Activated CD8-positive, alpha-beta memory T cell treated with anti-CD3 and anti-CD28 coated beads, Interleukin-2, amount 50 U/mL, for 24 hours (primary cell): ENCODE measurements around the gene NEUROD6.

ENCODE experiments used
- DNase-seq: peaks from one replicate; pipeline ENCODE4 v3.0.0-alpha.2; 2020; ENCODE audit errors: extremely low read depth

NEUROD6 gene

GRCh38 chr7:31333291-31333690, 7.2 kb downstream of the NEUROD6 start:
- no peak for DNase-seq

- DNase-seq: no peak
Observed at GRCh38 chr7:31327071-31327470, 13.5 kb downstream of the NEUROD6 start.

DNA sequence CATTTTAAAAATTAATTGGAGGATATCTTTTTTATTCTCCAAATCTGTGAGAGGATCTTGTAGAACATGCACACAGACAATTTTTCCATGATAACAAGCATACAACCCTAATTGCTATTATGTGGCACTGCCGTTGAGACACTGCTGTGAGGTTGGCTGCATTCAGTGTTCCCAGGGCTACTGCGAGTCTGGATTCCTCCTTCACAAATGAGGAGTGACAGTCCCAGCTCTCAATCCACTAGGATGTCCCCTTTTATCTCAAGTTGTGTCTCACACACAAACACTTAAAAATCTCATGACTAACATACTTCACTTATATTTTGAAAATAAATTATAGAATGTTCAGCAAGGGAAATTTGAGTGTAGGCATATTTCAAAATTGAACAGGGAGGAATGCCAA, 14.1 kb downstream of the NEUROD6 start:
- no peak for DNase-seq

DNA sequence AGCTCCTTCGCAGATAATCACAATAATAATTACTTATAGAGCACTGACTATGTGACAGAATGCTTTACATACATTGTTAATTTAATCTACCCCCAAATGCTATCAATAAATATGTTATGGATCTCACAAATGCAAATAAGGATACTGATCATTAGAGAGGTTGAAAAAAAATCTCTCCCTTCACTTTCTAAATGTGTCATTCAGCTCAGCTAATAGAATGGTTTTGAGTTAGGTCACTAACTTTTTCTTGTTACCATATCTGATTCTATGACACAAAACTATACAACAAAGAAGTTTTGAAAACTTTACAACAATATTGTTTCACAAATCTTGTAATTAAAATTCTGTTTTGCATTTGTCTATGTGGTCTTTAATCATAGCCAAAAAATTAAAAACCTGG, 17.4 kb downstream of the NEUROD6 start:
- DNase-seq: no peak

- no peak for DNase-seq
Observed at GRCh38 chr7:31320675-31321074, 19.9 kb downstream of the NEUROD6 start.

DNA sequence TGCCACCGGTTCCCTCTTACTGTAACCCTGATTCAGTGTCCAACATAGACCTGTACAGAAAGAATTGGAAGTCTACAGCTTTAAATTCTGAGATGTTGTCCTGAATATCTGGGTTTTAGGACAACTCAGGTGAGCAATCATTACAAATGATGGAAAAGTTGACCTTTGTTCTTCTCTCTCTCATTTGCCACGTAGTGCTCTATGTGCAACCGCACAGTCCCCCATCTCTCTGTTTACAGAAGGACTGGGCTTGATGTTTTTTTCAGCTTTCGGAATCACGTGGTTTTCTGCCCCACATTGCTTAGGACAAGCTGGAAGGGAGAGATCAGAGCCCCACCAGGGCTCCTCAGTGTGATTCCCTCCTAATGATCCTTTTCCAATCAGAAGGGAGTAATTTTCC, 22.2 kb downstream of the NEUROD6 start:
- DNase-seq: no peak

DNA sequence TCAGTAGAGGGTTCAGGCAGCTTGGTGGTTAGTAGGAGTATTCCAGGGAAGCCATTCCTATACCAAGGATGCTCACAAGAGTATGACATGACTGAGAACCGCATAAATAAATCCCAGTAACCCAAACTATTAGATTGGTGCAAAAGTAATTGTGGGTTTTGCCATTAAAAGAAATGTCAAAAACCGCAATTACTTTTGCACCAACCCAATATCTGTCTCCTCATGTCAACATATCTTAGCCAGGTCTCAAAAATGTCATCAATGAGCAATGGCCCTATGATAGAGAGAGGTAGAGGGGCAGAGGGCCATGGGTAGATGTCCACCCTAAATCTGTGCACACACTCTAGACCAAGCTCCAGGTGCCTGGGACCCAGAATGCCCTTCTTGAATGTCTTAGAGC, 23.6 kb downstream of the NEUROD6 start:
- no peak for DNase-seq

- no peak for DNase-seq
Observed at GRCh38 chr7:31315758-31316157, 24.8 kb downstream of the NEUROD6 start.

DNA sequence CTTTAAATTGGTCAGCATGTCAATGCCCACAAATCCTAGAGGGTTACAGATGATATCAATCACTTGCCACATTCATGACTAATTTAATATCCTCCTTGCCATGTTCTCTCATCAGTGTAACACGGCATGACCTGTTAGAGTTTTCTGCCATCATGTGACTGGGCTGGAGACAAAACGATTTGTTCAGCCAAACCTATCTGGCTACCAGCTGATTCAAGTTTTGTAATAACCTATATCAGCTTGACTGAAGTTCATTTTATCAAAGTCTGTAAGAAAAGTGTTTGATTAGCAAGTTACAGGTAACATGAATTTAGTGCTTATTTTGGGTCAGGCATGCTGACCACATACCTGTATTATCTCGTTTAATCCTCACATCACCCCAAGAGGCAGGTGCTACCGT, 25.7 kb downstream of the NEUROD6 start:
- no peak for DNase-seq

GRCh38 chr7:31312889-31313288, 27.6 kb downstream of the NEUROD6 start:
- no peak for DNase-seq

DNA sequence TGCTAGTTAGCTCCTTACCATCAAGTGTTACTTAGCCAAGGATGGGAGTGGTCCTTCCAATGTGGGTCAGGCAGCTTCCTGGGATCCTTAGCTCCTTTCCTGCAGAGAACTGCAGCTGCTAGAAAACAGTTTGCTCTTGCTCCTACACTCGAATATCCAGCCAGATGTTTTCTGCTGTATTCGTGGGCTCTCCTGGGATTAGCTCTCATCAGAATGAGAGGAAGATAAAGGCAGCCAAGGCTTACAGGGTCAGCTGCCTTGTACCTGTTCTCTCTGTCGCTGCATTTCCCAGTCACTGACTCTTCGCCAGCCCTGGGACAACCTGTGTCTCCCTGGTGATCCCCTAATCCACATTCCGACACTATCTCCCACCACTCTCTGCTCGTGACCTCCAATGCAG, 29.0 kb downstream of the NEUROD6 start:
- no peak for DNase-seq

DNA sequence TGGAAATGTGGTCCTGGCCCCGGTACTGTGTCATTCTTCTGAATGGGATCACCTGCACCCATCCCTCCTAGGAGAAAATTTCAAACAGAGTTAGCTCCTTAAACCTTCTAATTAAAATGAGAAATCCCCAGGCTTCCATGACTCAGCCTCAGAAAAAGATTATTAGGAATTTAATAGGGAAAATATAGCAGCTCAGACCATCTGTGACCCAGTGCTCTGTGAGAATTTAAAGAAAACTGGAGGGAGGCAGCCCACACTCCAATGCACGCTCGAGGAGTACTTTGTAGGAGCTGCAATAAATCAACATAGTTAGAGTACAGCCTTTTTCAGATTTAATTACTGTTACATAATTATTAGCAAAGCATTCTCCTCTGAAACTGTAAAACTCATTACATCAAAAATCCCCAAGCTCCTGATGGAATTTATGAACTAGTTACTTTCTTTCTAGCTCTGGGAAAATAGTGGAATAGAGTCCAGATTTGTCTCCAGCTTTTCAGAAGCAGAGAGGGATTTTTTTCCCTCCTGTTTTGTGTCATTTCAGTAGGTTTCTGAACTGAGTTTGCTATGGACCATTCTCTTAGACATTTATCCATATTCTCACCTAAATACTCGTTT, 30.1 kb downstream of the NEUROD6 start:
- DNase-seq: no peak

GRCh38 chr7:31309407-31309806, 31.1 kb downstream of the NEUROD6 start:
- no peak for DNase-seq

GRCh38 chr7:31308652-31309051, 31.9 kb downstream of the NEUROD6 start:
- DNase-seq: no peak

DNA sequence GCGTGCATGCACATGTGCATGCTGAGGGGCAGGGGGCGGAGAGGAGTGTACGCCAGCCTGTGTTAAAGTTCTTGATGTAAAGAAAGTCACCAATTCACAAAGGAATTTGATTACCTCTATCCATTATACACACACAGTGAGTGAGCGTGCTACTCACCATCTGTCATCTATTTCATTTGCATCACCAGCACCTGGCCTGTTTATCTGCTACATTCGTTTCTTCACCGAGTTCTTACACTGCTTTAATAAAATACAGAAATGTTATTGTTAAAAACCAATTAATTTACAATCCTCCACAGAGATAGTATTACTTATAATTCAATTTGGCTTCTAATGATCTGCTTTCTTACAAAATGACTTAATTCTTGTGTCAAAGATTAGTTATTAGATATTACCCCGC, 32.6 kb downstream of the NEUROD6 start:
- DNase-seq: no peak

- no peak for DNase-seq
Observed at GRCh38 chr7:31305260-31305659, 35.3 kb downstream of the NEUROD6 start.

DNA sequence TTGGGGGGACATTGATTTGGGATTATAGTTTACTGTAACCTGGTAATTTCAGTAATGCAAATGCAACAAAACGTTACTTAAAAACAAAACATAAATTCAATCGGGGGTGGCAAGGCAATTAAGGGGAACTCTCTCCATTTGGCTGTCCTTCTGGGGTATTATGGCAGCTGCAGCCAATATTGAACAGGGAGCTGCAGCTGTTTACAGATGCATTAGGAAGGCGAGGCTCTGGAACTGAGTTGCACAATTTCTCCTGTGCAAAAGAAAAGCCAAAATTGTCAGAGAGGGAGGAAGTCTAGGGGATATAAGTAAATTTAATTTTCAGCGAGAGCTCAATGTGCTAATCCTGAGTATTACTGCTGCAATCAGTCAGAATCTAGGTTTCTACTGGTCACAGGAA, 36.1 kb downstream of the NEUROD6 start:
- DNase-seq: no peak

GRCh38 chr7:31302356-31302755, 38.2 kb downstream of the NEUROD6 start:
- no peak for DNase-seq

GRCh38 chr7:31299336-31299735, 41.2 kb downstream of the NEUROD6 start:
- DNase-seq: no peak

GRCh38 chr7:31290601-31291000, 49.9 kb downstream of the NEUROD6 start:
- DNase-seq: no peak
